H1 (cell line): ENCODE data around the gene NADK. TPM values are rescaled to one million over a fixed set of nuclear protein-coding genes. Genes with fewer than 3 reads are reported as not detected.

Experiments used
- BRCA1 ChIP-seq: IDR thresholded peaks from 2 replicates; pipeline ENCODE4 v1.6.1; 2012; ENCODE audit warnings: low read depth, low read length, improper control_type of control experiment
- CHD1 ChIP-seq: IDR thresholded peaks from 2 replicates; pipeline ENCODE4 v1.6.1; 2012; ENCODE audit warnings: low read depth, low read length, improper control_type of control experiment
- HDAC2 ChIP-seq, 2 experiments: fragments of 300-600 bp in 1 of 2; sonication (generic) in 1 of 2; IDR thresholded peaks; 2 replicates each; pipeline ENCODE4 v1.6.1; 2011 to 2012; ENCODE audit warnings: low read depth in 2 of 2, low read length in 2 of 2, mild to moderate bottlenecking in 2 of 2, moderate library complexity in 2 of 2, borderline replicate concordance in 1 of 2, inconsistent platforms in 1 of 2
- YY1 ChIP-seq: IDR thresholded peaks from 2 replicates; pipeline ENCODE4 v1.6.1; 2011; ENCODE audit warnings: low read depth, mild to moderate bottlenecking, low read length
- polyA plus RNA-seq, 7 experiments: library from polyadenylated mRNA; depleted of rRNA in 3 of 7; stranded (reverse) in 5 of 7; unstranded in 2 of 7; fragments of >200 nt in 5 of 7; fragments of 200-250 nt in 2 of 7; gene quantifications; 1 replicate in 5 of 7; 2 replicates in 1 of 7; 4 replicates in 1 of 7; pipeline versions ENCODE4 v1.2.1 to v1.2.3, GENCODE V29; 2011 to 2013; ENCODE audit warnings: missing spikeins in 2 of 7, mixed read lengths in 2 of 7
- total RNA-seq: library from RNA; stranded (reverse); fragmentation: NEBNext Ultra II Directional; extraction: Animal tissue kit (Norgen Biotek cat#: 25700); gene quantifications from 2 replicates; pipeline ENCODE4 v1.2.1, GENCODE V29; 2021

Gene NADK
- total and polyA plus RNA-seq, 2 of the 8 experiments (the other 6 are each of a cell fraction or from before 2014, with no cell fraction given), result 78.0 to 89.7 TPM

DNA sequence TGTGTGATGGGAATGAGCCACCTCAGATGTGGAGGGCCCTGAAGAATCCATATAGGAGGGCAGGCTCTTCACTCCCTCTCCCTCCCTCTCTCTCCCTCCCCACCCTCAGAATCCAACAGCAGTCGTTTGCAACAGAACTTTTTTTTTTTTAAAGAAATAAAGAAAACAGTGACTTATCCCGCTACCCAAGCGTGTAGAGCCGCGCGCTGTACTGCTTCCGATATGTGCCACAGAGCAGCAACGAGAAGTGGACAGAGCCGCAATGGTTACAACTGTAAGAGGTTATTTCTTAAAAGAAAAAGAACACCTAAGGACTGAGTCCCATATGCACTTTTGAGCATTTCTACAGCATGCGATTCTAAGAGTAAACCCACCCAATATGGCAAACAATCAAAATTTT lies 7.4 kb upstream of the NADK start (continued):
- TF ChIP-seq BRCA1 (no peak), YY1 (no peak), HDAC2 (IDR thresholded peaks at IDR 0.05; ENCODE audit: borderline replicate concordance in 1 of 2, low read depth in 2 of 2, low read length in 2 of 2) (no peak), CHD1 (no peak)
